Testis (tissue), 2 donors: Measurements from ENCODE around the gene RIPK3.

Experiments
- CTCF ChIP-seq, 3 experiments: fragments of 450-650 bp in 2 of 3; fragments of 200-600 bp in 1 of 3; sonication (generic) in 1 of 3; IDR thresholded peaks; one replicate each; pipeline ENCODE4 v1.5.1; 2016 to 2019; ENCODE audit warnings: antibody characterized with exemption in 3 of 3, mild to moderate bottlenecking in 2 of 3, moderate library complexity in 1 of 3
- POLR2A ChIP-seq: fragments of 450-650 bp; IDR thresholded peaks from one replicate; pipeline ENCODE4 v1.6.1; 2017; ENCODE audit warnings: antibody characterized with exemption, mild to moderate bottlenecking, moderate library complexity

- peak in 1 of 3 experiments; percentile 12 for TF ChIP-seq CTCF (IDR thresholded peaks at IDR 0.05)
- TF ChIP-seq POLR2A, result no peak
Observed at GRCh38 chr14:24310646-24311604, 28.9 kb downstream of the RIPK3 start, which contains the start of gene LTB4R.
